K562 (cell line): ENCODE data around the gene JAM2. TPM values are rescaled to one million over a fixed set of nuclear protein-coding genes. Genes with fewer than 3 reads are reported as not detected.

Experiments
- ARNT ChIP-seq, 2 experiments: fragments of 450-650 bp; IDR thresholded peaks; 2 replicates each; pipeline ENCODE4 v1.6.1; 2016; ENCODE audit warnings: mild to moderate bottlenecking in 1 of 2
- BRCA1 ChIP-seq, 2 experiments: fragments of 450-650 bp in 1 of 2; sonication (generic) in 1 of 2; formaldehyde crosslinking in 1 of 2; IDR thresholded peaks; 2 replicates each; pipeline versions ENCODE4 v1.5.0 to v1.6.1; 2017 to 2020; ENCODE audit warnings: mild to moderate bottlenecking in 1 of 2, missing genetic modification reagents in 1 of 2
- ERF ChIP-seq: fragments of 450-650 bp; formaldehyde crosslinking; IDR thresholded peaks from 2 replicates; pipeline ENCODE4 v1.4.0; 2020; ENCODE audit warnings: mild to moderate bottlenecking, mixed read lengths
- ESRRA ChIP-seq: fragments of 450-650 bp; IDR thresholded peaks from 2 replicates; pipeline ENCODE4 v1.6.1; 2014; ENCODE audit warnings: low read depth, mild to moderate bottlenecking, moderate library complexity, borderline replicate concordance
- ESRRB ChIP-seq: fragments of 250-450 bp; sonication (Bioruptor Pico); IDR thresholded peaks from 2 replicates; pipeline ENCODE4 v1.5.0; 2020; ENCODE audit warnings: mild to moderate bottlenecking, moderate library complexity, borderline replicate concordance
- FIP1L1 ChIP-seq: fragments of 200-400 bp; formaldehyde crosslinking; IDR thresholded peaks from 2 replicates; pipeline ENCODE4 v1.6.1; 2018; ENCODE audit warnings: mild to moderate bottlenecking, low read depth, low read length; ENCODE audit not compliant: poor library complexity, severe bottlenecking
- KAT2B ChIP-seq: IDR thresholded peaks from one replicate; pipeline ENCODE4 v1.6.1; 2012; ENCODE audit warnings: low read depth, mild to moderate bottlenecking, control low read depth, inconsistent platforms, low read length, moderate library complexity
- KDM2B ChIP-seq: fragments of 250-450 bp; sonication (Bioruptor Pico); IDR thresholded peaks from 2 replicates; pipeline ENCODE4 v1.8.0; 2021; ENCODE audit warnings: mild to moderate bottlenecking, moderate library complexity
- LEF1 ChIP-seq: fragments of 450-650 bp; IDR thresholded peaks from 2 replicates; pipeline ENCODE4 v1.6.1; 2016; ENCODE audit warnings: mild to moderate bottlenecking
- MCM2 ChIP-seq: fragments of 450-650 bp; IDR thresholded peaks from 2 replicates; pipeline ENCODE4 v1.6.1; 2017; ENCODE audit warnings: low read depth, mild to moderate bottlenecking
- MYNN ChIP-seq, 2 experiments: sonication (generic); formaldehyde crosslinking in 1 of 2; IDR thresholded peaks; 2 replicates each; pipeline versions ENCODE4 v1.5.0 to v1.6.1; 2016 to 2020; ENCODE audit warnings: antibody characterized with exemption in 1 of 2, missing genetic modification reagents in 1 of 2
- PML ChIP-seq: IDR thresholded peaks from 2 replicates; pipeline ENCODE4 v1.6.1; 2012; ENCODE audit warnings: low read length, inconsistent platforms
- POLR2AphosphoS5 ChIP-seq: IDR thresholded peaks from 2 replicates; pipeline ENCODE4 v1.6.1; 2011; ENCODE audit warnings: mild to moderate bottlenecking, low read depth, low read length, moderate library complexity; ENCODE audit not compliant: control insufficient read depth, insufficient read depth
- PTBP1 ChIP-seq: fragments of 200-400 bp; formaldehyde crosslinking; IDR thresholded peaks from 2 replicates; pipeline ENCODE4 v1.6.1; 2017; ENCODE audit warnings: low read depth, low read length
- THRB ChIP-seq: fragments of 450-650 bp; formaldehyde crosslinking; conservative IDR thresholded peaks from 2 replicates; pipeline ENCODE4 v1.4.0; 2022; ENCODE audit warnings: mild to moderate bottlenecking, missing genetic modification characterization
- WHSC1 ChIP-seq: IDR thresholded peaks from one replicate; pipeline ENCODE4 v1.6.1; 2012; ENCODE audit warnings: low read length, control low read depth, inconsistent platforms
- ZBTB1 ChIP-seq: sonication (generic); formaldehyde crosslinking; IDR thresholded peaks from 2 replicates; pipeline ENCODE4 v1.8.1; 2023; ENCODE audit warnings: missing genetic modification reagents, low read depth, mild to moderate bottlenecking, borderline replicate concordance
- ZNF143 ChIP-seq: sonication (generic); formaldehyde crosslinking; IDR thresholded peaks from 2 replicates; pipeline ENCODE4 v1.9.0; 2022; ENCODE audit warnings: mild to moderate bottlenecking, missing genetic modification reagents
- ZNF408 ChIP-seq: fragments of 250-450 bp; sonication (Bioruptor Pico); IDR thresholded peaks from 2 replicates; pipeline ENCODE4 v1.4.0; 2020; ENCODE audit warnings: low read depth, mild to moderate bottlenecking, moderate library complexity
- ZNF551 ChIP-seq: fragments of 250-450 bp; sonication (Bioruptor Pico); IDR thresholded peaks from 2 replicates; pipeline ENCODE4 v1.5.0; 2021; ENCODE audit warnings: mild to moderate bottlenecking, moderate library complexity
- ZNF766 ChIP-seq: fragments of 200-800 bp; sonication (Bioruptor generic); conservative IDR thresholded peaks from 2 replicates; pipeline ENCODE4 v1.6.1; 2016; ENCODE audit warnings: missing genetic modification characterization, missing compliant biosample characterization
- ZSCAN29 ChIP-seq: fragments of 450-650 bp; IDR thresholded peaks from 2 replicates; pipeline ENCODE4 v1.6.1; 2017
- polyA plus RNA-seq, 8 experiments: library from polyadenylated mRNA; depleted of rRNA in 4 of 8; stranded (reverse) in 5 of 8; unstranded in 3 of 8; fragments of >200 nt; fragmentation: Nextera tagmentation in 2 of 8; fragmentation: Illumina TruSeq in 1 of 8; extraction: Ambion mirVana in 2 of 8; extraction: Trizol in 1 of 8; gene quantifications; 2 replicates each; pipeline versions ENCODE4 v1.2.1 to v1.2.3, GENCODE V29; 2011 to 2014; ENCODE audit warnings: inconsistent platforms in 1 of 8, missing spikeins in 1 of 8
- total RNA-seq, 7 experiments: library from RNA; depleted of rRNA in 6 of 7; stranded (reverse); fragments of >200 nt in 6 of 7; fragmentation: Illumina TruSeq in 2 of 7; extraction: Trizol in 2 of 7; gene quantifications; 2 replicates each; pipeline versions ENCODE4 v1.2.1 to v1.2.3, GENCODE V29; 2011 to 2021; ENCODE audit warnings: low replicate concordance in 1 of 7
- TF ChIP-seq, protein P1 (sequence below): fragments of 450-650 bp; IDR thresholded peaks from 2 replicates; pipeline ENCODE4 v1.7.1; 2018; ENCODE audit warnings: mild to moderate bottlenecking, low read depth; ENCODE audit not compliant: partially characterized antibody

The JAM2 gene
- total and polyA plus RNA-seq, 9 of the 15 experiments (the other 6 are each of a cell fraction or from before 2014, with no cell fraction given) = 0.03 to 0.08 (median 0.07) TPM; not detected in 6

DNA sequence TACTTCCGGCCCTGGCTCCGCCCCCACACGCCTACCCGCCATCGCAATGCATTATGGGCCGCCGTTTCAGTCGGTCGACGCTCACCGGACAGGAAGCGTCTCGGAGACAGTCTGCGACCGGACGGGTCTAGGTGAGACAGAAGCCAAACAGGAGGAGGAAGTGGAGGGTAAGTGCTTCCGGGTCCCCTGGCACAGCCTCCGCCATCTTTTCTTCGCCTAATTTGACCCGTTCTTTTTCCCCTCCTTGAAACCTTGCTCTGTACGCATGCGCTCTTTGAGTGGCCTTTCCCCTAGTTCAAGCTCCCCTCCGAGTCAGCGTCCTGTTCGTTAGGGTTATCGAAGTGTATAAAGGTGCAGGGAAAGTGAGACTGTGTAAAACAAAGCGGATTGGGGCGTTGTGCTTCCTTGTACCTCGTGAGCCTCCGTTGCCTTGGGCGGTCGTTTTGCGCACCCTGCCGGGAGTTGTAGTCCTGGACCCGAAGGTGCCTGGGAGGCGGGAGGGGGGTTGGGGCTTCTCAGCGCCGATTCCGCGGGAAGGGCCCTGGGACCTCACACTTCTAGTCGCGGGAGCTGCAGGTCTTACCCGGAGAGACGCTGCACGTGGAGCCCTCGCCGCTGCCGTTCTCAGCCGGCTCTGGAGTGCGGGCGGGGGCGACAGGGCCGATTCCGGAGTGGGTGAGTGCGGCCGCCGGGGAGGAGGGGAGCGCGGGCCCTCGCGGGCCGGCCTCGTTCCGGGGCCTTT is 96.0 kb downstream of the JAM2 start, which contains the start of the genes ATP5PF and GABPA (continued):
- TF ChIP-seq, protein P1, sequence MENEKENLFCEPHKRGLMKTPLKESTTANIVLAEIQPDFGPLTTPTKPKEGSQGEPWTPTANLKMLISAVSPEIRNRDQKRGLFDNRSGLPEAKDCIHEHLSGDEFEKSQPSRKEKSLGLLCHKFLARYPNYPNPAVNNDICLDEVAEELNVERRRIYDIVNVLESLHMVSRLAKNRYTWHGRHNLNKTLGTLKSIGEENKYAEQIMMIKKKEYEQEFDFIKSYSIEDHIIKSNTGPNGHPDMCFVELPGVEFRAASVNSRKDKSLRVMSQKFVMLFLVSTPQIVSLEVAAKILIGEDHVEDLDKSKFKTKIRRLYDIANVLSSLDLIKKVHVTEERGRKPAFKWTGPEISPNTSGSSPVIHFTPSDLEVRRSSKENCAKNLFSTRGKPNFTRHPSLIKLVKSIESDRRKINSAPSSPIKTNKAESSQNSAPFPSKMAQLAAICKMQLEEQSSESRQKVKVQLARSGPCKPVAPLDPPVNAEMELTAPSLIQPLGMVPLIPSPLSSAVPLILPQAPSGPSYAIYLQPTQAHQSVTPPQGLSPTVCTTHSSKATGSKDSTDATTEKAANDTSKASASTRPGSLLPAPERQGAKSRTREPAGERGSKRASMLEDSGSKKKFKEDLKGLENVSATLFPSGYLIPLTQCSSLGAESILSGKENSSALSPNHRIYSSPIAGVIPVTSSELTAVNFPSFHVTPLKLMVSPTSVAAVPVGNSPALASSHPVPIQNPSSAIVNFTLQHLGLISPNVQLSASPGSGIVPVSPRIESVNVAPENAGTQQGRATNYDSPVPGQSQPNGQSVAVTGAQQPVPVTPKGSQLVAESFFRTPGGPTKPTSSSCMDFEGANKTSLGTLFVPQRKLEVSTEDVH = peak; percentile 92
- TF ChIP-seq ARNT (IDR thresholded peaks at IDR 0.05) (peak in 1 of 2 experiments; percentile 79; a peak in 2 of 4 replicates), THRB (CRISPR knock-in tag) (no peak; the same call in 1 of the 2 replicates), ZNF551 (CRISPR knock-in tag) (no peak), ZNF766 (CRISPR knock-in tag) (peak; percentile 16), MCM2 (no peak), KAT2B (no peak), ESRRA (peak; percentile 89), MYNN (IDR thresholded peaks at IDR 0.05) (no peak), MYNN (CRISPR knock-in tag; IDR thresholded peaks at IDR 0.05) (no peak), FIP1L1 (no peak), PML (no peak; the same call in 1 of the 2 replicates), ZBTB1 (CRISPR knock-in tag) (no peak), WHSC1 (no peak), LEF1 (no peak), KDM2B (CRISPR knock-in tag) (no peak), ZNF143 (CRISPR knock-in tag) (peak; percentile 86), PTBP1 (0 out of 2 replicates have a peak, but pooled peaks have one; percentile 50), ZNF408 (CRISPR knock-in tag) (no peak), ESRRB (CRISPR knock-in tag) (no peak), ZSCAN29 (0 out of 2 replicates have a peak, but pooled peaks have one; percentile 33), POLR2AphosphoS5 (peak; percentile 12), BRCA1 (IDR thresholded peaks at IDR 0.05) (no peak), BRCA1 (CRISPR knock-in tag; IDR thresholded peaks at IDR 0.05) (no peak), ERF (CRISPR knock-in tag) (peak; percentile 44; the same call in 1 of the 2 replicates)
